Caki2 (cell line): ENCODE measurements around the gene NUP93. TPM values are rescaled to one million over a fixed set of nuclear protein-coding genes. Genes with fewer than 3 reads are reported as not detected.
"Not testable (repeated sequence)": the region's sequence is repeated elsewhere in the genome, so short reads cannot be mapped to it uniquely, and the experiment has no call there.

Source experiments
- DNase-seq: peaks from one replicate; pipeline ENCODE4 v3.0.0-alpha.2; 2015; ENCODE audit warnings: low read depth
- in situ Hi-C: cut with HindIII; loops from 2 replicates; pipeline ENCODE4 v1.10.0; 2016; ENCODE audit warnings: low sequenced_read_pairs, low pct_unique_long_range_greater_than_20kb, mixed read lengths
- total RNA-seq: library from RNA; depleted of rRNA; stranded (reverse); fragments of >200 nt; shearing (Covaris generic); gene quantifications from 2 replicates; pipeline ENCODE4 v1.2.3, GENCODE V29; 2014; ENCODE audit warnings: low replicate concordance

NUP93 gene
- total RNA-seq, 1 experiment from 2014 or later, result 46.4 TPM

DNA sequence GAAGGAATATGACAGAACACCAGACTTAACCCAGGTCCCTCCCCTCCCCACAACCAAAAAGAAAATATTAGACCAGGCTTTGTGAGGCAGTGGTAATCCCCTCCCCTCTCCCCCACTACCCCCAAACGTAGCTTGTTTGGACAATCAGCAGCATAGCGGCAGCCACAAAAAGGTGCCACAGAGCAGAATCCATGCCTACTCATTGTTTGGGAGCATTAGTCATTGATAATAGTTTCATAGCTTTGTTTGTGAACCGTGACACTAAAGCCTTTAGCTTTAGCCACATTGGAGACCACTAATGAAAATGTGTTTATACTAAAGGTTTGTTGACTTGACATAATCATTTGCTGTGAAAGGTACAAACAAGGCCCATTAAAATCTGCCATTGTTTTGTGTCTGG, 65.1 kb downstream of the NUP93 start:
- DNase-seq, result peak; percentile 78
- in situ Hi-C loops, result no loop called here

DNA sequence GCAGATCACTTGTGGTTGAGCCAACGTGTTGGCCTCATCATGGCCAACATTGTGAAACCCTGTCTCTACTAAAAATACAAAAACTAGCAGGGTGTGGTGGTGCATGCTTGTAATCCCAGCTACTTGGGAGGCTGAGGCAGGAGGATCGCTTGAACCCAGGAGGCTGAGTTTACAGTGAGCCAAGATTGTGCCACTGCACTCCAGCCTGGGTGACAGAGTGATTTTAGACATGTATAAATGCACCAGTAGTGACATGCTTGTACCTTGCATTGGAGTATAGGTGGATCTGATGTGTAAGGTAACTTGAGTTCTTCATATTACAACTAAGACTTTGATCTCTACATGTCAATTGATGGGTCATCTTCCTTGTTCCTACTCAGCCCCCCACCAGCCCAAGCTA, 67.1 kb downstream of the NUP93 start:
- in situ Hi-C loops, result not testable (repeated sequence)

DNA sequence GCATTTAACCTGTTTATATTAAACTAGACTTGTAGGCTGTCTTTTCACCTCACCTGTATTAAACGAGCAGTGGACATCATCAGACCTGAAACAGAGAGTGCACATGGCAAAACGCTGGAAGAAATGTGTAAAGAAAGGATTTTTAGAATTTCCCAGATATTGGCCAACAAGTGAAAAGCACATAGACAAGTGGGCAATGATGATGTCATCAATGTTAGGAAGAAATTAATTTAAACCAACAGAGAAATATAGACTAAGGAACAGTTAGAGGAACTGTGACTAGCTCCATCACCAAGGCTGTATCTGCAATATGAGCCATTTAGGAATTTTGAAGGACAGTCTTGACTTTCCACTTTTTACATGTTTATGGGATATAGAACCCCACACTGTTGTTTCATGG, 67.9 kb downstream of the NUP93 start:
- in situ Hi-C loops, result no loop called here
- no peak for DNase-seq

More for the DNA sequence above, 67.1 kb downstream of the NUP93 start:
- DNase-seq, result not testable (repeated sequence)

DNA sequence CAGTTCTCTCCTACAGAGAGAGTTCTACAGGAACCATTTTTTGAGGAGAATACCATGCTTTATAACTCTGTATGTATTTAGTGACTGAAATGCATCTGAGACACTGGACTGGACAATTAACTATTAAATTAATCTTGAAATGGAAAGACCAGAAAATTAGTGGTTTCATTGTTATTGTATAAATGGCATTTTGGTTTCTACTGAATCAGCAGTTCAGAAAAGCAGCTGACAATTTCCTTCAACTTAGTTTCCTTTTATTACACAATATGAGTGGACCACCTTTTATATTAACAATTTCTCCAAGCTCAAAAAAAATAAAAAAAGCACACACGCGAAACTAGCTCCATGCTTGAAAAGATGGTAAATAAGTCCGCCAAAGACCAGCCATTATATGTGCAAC, 69.0 kb downstream of the NUP93 start:
- no peak for DNase-seq
- in situ Hi-C loops, result no loop called here

DNA sequence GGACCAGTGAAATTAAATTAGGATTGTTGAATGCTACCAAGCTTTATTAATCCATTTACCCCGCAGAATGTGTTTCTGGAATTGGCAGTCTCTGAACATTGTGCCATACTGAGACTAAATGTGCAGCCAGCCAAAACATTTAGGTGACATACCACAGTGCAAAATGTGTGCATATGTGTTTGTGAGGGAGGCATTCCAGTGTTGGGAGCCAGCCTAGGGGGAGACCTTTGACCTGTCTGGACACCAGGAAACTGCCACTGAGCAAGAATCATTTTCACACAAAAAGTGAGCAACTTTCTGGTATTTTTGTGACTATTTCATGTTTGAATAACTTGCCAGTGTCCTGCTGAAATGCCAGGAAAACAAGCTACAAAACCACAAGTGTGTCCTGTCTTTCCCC, 70.4 kb downstream of the NUP93 start:
- in situ Hi-C loops, result no loop called here
- peak; percentile 52 for DNase-seq

DNA sequence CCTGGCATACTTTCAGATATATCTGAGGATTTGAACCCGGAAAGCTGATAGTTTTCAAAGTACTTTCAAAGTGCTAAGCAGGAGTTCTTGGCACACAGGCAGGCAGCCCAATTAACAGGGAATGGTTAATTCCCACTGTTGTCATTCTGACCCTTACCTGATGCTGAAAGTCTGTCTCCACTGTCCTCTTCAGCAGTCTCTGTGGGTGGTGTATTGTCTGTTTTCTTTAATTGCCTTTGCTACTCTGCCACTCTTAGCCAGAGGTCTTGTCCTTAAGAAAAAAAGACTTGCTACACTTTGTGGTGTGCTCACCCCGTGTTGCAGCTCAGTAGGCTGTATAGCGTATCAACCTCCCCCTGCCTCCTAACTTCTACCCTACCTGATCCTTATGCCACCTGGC, 71.8 kb downstream of the NUP93 start:
- no peak for DNase-seq
- in situ Hi-C loops, result no loop called here

DNA sequence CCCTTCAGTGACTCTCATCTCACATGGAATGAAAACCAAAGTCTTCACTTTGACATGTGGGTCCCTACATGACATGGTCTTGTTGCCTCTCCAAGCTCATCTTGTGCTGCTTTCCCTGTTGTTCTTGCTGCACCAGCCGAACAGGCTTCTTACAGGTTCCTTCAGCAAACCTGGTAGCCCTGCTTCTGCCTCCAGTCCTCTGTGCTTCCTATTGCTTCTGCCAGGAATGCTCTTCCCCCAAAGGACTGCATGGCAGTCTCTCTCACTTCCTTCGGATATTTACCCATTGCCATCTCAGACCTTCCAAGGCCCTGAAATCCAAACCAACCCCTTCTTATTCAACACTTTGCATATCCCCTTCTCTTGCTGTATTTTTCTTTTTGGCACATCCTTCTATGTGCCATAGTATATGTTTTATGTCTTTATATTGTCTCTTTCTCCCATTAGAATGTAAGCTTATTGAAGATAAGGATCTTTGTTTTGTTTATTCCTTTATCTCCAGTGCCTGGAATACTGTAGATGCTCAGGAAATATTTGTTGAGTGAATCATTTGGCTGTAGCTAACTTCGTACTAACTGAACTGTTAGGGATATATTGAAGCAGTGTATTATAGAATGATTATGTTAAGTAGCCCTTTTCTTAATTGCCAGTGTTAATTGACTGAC, 77.2 kb downstream of the NUP93 start:
- in situ Hi-C loops, result no loop called here
- peak; percentile 39 for DNase-seq

DNA sequence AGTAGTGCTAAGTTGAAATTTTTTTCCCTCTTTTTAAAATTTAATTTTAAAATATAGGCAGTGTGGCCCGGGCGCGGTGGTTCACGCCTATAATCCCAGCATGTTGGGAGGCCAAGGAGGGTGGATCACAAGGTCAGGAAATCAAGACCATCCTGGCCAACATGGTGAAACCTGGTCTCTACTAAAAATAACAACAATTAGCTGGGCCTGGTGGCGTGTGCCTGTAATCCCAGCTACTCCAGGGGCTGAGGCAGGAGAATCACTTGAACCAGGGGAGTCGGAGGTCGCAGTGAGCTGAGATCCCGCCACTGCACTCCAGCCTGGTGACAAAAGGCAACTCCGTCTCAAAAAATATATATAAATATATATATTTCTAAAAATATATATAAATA, 77.7 kb downstream of the NUP93 start:
- DNase-seq, in situ Hi-C loops: not testable (repeated sequence)

DNA sequence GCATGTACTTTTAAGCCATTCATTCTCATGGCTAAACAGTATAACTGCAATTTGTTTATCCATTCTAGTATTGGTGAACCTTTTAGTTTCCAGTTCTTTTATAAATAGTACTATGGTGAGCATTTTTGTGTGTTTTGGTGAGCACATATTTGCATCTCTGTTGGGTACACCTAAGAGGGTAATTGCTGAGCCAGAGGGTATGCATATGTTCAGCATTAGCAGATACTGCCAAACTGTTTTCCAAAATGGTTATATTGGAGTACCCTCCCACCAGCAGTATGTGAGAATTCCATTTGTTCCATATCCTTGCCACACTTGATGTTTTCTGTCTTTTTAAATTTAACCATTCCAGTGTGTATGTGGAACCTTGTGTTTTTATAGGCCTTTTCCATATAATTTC, 81.0 kb downstream of the NUP93 start:
- in situ Hi-C loops, result no loop called here
- no peak for DNase-seq

DNA sequence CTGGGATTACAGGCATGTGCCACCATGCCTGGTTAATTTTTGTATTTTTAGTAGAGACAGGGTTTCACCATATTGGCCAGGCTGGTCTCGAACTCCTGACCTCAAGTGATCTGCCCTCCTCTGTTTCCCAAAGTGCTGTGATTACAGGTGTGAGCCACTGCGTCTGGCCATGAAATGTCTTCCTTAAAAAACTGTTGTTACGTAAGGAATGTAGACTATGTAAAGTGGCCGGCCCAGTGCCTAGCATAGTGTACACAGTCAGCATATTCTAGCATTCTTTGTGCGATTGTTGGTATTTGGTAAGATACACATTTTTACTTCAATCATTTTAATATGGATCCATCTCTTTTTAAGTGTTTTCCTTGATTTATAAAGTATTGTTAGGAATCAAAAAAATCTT, 81.7 kb downstream of the NUP93 start:
- DNase-seq, in situ Hi-C loops: not testable (repeated sequence)

DNA sequence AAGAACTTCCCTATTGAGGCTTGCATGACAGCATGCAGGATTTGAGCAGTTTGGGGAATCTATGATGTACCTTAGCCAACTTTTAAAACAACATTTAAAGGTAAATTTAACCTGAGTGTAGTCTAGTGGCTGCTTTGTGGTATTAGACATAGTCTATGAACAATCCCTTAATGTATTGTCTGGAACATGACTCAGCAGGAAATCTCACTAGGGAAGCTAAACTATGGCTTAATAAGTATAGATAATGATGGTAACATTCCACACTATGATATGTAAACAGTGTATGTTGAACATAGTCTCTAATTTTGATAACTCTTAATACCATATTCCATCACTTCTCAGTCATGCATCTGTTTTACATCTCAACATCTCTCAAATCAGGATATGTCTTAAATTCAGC, 83.0 kb downstream of the NUP93 start:
- in situ Hi-C loops, result no loop called here
- peak; percentile 50 for DNase-seq

DNA sequence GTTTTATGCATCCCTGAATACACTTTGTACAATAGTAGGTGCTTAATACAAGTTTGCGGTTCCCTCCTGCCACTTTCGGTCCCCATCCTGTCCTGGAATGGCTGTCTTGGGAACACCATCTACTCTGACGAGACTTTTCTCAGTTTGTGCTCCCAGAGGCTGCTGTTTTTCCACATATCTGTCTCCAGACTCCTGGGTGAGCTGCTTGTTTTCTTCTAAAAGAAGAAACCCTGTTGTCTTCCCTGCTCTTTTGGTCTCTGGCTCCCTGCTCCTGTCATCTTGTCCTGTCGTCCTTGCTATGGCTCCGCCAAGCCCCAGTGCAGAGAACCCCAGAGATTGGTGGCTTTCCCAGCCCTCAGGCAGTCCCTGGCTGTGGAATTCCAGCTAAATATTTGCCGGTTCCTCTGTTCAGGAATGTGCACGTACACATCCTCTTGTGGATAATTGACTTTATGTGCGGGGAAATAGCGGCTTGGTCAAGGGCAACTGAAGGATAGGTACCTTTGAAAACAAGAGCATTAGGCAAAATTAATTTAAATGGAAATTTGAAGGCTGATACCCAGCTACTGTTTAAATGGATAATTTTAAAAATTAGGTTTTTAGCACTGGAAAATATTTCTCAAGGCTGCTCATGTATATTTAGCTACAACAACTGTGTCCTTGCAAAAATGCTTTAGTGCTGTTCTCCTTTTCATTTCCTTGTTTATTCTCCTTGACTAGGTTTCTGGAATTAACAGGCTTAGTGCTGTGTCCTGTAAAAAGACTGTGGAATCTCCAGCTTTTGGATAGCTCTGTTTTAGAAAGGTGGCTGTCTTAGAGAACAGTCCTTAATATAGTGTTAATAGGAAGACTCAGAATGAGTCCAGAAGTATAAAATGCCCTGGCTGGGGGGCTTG, 84.9 kb downstream of the NUP93 start:
- DNase-seq, result peak; percentile 45
- in situ Hi-C loops, result no loop called here

DNA sequence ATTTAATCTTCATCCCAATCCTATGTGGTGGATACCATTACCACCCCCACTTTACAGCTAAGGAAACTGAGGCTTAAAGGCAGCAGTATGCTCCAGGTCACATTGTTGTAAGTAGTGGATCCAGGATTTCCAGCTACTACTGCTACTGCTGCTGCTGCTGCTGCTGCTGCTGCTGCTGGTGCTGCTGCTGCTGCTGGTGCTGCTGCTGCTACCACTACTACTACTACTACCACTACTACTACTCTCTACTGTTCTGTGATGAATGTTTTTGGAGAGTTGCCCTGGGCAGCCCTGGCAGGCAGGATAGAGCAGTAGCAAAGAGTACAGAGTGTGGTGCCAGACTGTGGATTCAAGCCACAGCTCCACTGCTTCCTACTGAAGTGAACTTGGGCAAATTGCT, 85.8 kb downstream of the NUP93 start:
- no peak for DNase-seq
- in situ Hi-C loops, result no loop called here

DNA sequence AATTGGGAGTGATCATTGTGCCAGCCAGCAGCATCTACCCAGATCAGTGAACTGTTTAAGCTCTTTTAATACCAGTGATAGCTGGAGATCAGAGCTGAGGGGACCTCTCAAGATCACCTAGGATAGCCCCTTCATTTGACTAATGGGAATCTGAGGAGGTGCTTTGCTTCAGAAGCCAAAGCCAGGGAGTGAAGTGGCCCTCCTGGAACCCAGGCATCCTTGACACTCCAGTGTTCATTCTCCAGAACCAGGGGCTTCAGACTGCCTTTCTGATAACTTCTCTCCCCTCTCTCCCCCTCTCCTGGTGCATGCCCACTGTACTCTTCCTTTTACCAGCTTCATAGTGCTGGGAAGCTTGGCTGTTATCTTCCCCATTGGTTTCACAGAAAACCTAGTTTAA, 87.1 kb downstream of the NUP93 start:
- in situ Hi-C loops, result no loop called here

DNA sequence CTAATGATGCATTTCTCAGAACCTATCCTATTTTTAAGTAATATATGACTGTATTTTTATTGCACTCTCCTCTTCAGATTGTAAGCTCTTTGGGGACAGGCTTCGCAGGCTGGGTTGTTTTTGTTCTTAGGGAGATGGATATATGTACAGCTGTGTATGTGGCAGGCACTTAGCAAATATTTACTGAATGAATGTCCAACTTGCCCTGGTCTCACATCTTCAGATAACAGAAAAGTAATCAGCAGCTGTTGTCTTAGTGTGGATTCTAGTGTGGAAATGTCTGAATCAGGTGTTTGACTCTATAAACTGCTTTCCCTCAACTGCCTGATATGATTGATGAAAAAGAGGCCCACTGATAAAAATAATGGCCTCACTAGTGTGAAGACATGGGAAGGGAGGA, 88.0 kb downstream of the NUP93 start:
- in situ Hi-C loops, result no loop called here
- no peak for DNase-seq

More for the DNA sequence above, 87.1 kb downstream of the NUP93 start:
- no peak for DNase-seq

DNA sequence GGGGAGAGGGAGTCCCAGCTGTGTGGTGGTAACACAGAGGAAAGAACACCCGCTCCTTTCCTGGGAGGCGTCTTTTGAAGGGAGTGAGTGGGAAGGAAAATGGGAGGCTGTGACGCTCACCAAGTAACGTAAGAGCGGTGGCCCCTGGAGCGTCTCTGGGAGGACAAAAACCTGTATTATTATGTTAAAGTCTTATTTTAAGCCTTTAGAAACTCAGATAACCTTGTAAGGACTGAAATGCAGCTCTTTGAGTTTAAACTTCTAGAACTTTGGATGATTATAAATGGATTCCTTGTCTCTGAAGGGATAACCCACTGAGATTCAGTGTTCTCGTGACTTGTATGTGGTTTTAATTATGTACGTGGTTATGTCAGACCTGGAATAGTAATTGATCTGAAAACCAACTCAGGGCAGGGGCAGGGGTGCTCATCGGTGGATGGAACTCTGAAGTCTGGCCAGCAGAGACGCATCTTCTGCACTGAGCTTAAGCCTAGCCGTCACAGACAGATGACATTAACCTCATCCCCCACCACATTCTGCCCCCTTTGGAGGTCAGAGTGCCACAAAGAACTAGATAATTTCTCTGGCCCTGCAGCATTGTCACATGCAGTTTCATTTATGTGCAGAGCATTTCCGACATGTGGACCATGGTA, 93.3 kb downstream of the NUP93 start:
- no peak for DNase-seq
- in situ Hi-C loops, result no loop called here

DNA sequence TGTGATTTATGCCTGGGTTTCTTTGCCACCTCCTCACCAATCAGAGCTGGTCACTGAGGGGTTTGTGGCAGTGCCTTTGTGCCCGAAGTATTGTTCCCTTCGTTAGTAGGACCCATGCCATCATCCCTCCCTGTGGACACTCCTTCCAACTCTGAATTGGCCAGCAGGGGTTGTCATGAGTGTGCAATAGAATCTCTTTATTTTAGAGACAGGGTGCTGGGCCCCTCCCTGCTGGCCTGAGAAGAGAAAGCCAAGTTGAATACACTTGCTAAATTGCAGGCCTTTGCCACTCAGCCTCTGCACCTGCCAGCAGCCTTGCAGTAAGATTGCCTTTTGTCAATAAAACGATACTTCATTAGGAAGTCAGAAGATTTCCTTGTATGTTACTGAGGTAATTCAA, 94.4 kb downstream of the NUP93 start:
- in situ Hi-C loops, result no loop called here
- DNase-seq, result no peak

DNA sequence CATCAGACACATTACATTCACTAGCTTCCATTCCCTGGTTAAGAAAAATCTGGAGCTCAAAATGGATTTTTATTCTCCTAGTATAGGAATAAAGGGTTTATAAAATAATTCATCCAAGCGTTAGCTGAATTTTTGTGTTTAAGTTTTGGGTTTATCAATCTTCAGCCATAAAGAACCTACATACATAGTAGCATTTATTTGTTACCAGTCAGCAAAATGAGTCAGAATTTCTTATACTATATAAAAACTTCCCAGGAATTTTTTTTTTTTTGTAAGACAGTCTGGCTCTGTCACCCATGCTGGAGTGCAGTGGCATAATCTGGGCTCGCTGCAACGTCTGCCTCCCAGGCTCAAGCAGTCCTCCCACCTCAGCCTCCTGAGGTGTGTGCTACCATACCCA, 94.9 kb downstream of the NUP93 start:
- DNase-seq, result no peak
- in situ Hi-C loops, result no loop called here

DNA sequence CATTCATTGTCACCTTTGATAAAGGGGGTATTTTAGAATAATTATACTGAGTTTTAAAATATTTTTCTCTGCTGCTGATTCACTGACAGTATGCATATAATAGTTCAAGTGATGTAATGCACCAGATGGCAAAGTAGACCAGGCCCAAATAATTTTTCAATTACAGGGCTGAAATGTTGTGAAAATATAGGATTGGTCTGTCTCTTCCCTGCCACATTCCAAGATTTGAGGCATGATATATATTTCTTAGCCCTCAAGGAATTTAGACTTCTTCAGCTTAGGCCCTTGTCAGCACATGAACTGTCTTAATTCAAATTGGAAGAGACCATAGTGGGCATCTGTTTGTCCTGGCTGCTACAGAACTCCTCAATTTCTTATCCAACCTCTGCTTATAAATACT, 95.9 kb downstream of the NUP93 start:
- in situ Hi-C loops, result no loop called here

More for the DNA sequence above, 95.9 kb downstream of the NUP93 start:
- DNase-seq, result no peak
